Endothelial cell of umbilical vein (primary cell): ENCODE measurements around the gene MLC1. TPM values are rescaled to one million over a fixed set of nuclear protein-coding genes. Genes with fewer than 3 reads are reported as not detected.

ENCODE experiments used
- BruUV-seq: library from RNA; stranded (reverse); fragments of 400-500 nt; replicated peaks from 2 replicates; lab custom pipeline; 2021; lab: Mats Ljungman, UMichigan
- CTCF ChIA-PET: fragments of 300-600, 350-600 bp; sonication (Branson Sonifier 250); formaldehyde crosslinking; loops from one replicate; lab custom pipeline; 2021; ENCODE audit warnings: antibody characterized with exemption, inconsistent platforms; lab: Charles Lee
- POLR2A ChIA-PET: fragments of 300-600, 350-600 bp; sonication (Branson Sonifier 250); formaldehyde crosslinking; loops from one replicate; lab custom pipeline; 2021; ENCODE audit warnings: antibody characterized with exemption, inconsistent platforms; lab: Charles Lee
- DNase-seq: peaks from one replicate; pipeline ENCODE4 v3.0.0-alpha.2; 2011; ENCODE audit warnings: low read depth, low spot score
- FAIRE-seq: peaks from 2 replicates; lab custom pipeline; 2011; peaks lifted over from hg19 to GRCh38; lab: Jason Lieb, UNC
- H2AFZ ChIP-seq: 2 replicates; pipeline ENCODE4 v1.6.0; 2012; ENCODE audit warnings: low read depth, low read length, control low read depth, inconsistent platforms
- H3K27ac ChIP-seq: 2 replicates; pipeline ENCODE4 v1.5.1; 2011; ENCODE audit warnings: low read depth, mild to moderate bottlenecking, control low read depth, low read length, moderate library complexity; ENCODE audit not compliant: insufficient read depth
- H3K27me3 ChIP-seq, 2 experiments: 2 replicates each; pipeline versions ENCODE4 v1.6.0 to v1.6.1; 2011; ENCODE audit warnings: low read length in 2 of 2, mixed read lengths in 1 of 2; ENCODE audit not compliant: control insufficient read depth in 2 of 2, insufficient read depth in 2 of 2
- H3K36me3 ChIP-seq, 2 experiments: 2 replicates in 1 of 2; 3 replicates in 1 of 2; pipeline ENCODE4 v1.5.1; 2011; ENCODE audit warnings: low read length in 2 of 2, mild to moderate bottlenecking in 1 of 2, moderate library complexity in 1 of 2; ENCODE audit not compliant: control insufficient read depth in 2 of 2, insufficient read depth in 2 of 2; ENCODE audit errors: extremely low read depth in 1 of 2
- H3K4me1 ChIP-seq: 3 replicates; pipeline ENCODE4 v1.5.1; 2011; ENCODE audit warnings: mild to moderate bottlenecking, low read length; ENCODE audit not compliant: control insufficient read depth, insufficient read depth; ENCODE audit errors: extremely low read depth
- H3K4me2 ChIP-seq: 2 replicates; pipeline ENCODE4 v1.6.1; 2011; ENCODE audit warnings: low read length, control low read depth, mixed read lengths; ENCODE audit not compliant: insufficient read depth
- H3K4me3 ChIP-seq, 3 experiments: fragments of 200-600 bp in 1 of 3; sonication (generic), shearing (Covaris generic) in 1 of 3; replicated peaks in 1 of 3; 2 replicates each; pipeline ENCODE4 v1.5.1; 2011 to 2016; ENCODE audit warnings: control low read depth in 3 of 3, low read length in 3 of 3, mild to moderate bottlenecking in 2 of 3, inconsistent platforms in 1 of 3, low read depth in 1 of 3, moderate library complexity in 1 of 3; ENCODE audit not compliant: insufficient read depth in 1 of 3
- H3K79me2 ChIP-seq: 2 replicates; pipeline ENCODE4 v1.6.0; 2012; ENCODE audit warnings: low read length, inconsistent platforms; ENCODE audit not compliant: control insufficient read depth, insufficient read depth
- H3K9ac ChIP-seq: replicated peaks from 2 replicates; pipeline ENCODE3; 2011; ENCODE audit warnings: low read length, control low read depth; ENCODE audit not compliant: insufficient read depth; ENCODE audit errors: extremely low read depth
- H3K9me1 ChIP-seq: replicated peaks from 3 replicates; pipeline ENCODE4 v1.6.0; 2011; ENCODE audit warnings: mild to moderate bottlenecking, low read length; ENCODE audit not compliant: control insufficient read depth, insufficient read depth; ENCODE audit errors: extremely low read depth
- H3K9me3 ChIP-seq: replicated peaks from 2 replicates; pipeline ENCODE4 v1.5.1; 2012; ENCODE audit warnings: low read length, inconsistent platforms; ENCODE audit not compliant: control insufficient read depth, insufficient read depth
- H4K20me1 ChIP-seq: replicated peaks from 2 replicates; pipeline ENCODE3; 2011; ENCODE audit warnings: mild to moderate bottlenecking, low read length; ENCODE audit not compliant: control insufficient read depth, insufficient read depth; ENCODE audit errors: extremely low read depth
- CTCF ChIP-seq, 2 donors: IDR thresholded peaks; 1 replicate in 1 of 2; 2 replicates in 1 of 2; pipeline ENCODE4 v1.5.1; 2011; ENCODE audit warnings: low read length in 2 of 2, mild to moderate bottlenecking in 2 of 2, moderate library complexity in 2 of 2, control low read depth in 1 of 2, inconsistent platforms in 1 of 2, low read depth in 1 of 2; ENCODE audit not compliant: insufficient read depth in 1 of 2; ENCODE audit errors: extremely low read depth in 1 of 2
- EZH2 ChIP-seq: IDR thresholded peaks from 2 replicates; pipeline ENCODE4 v1.6.1; 2012; ENCODE audit warnings: borderline replicate concordance, low read depth, mild to moderate bottlenecking, moderate library complexity, low read length, inconsistent platforms; ENCODE audit not compliant: severe bottlenecking
- GATA2 ChIP-seq: IDR thresholded peaks from 2 replicates; pipeline ENCODE4 v1.7.0; 2011; ENCODE audit warnings: low read depth, mild to moderate bottlenecking, moderate library complexity, mixed read lengths, low read length; ENCODE audit not compliant: insufficient read length, insufficient read depth
- MYC ChIP-seq: IDR thresholded peaks from one replicate; pipeline ENCODE4 v1.6.1; 2011; ENCODE audit warnings: mild to moderate bottlenecking, low read depth, low read length
- dilution Hi-C: fragments of 300-500 bp; cut with MboI; formaldehyde crosslinking; loops from one replicate; pipeline ENCODE4 v1.15.0; 2019; ENCODE audit warnings: low sequenced_read_pairs; ENCODE audit not compliant: extremely low pct_ligation_motif_present
- intact Hi-C: fragments of 100-400 bp; cut with micrococcal nuclease; formaldehyde crosslinking; loops from one replicate; pipeline ENCODE4 v1.10.0; 2022
- polyA plus RNA-seq, 4 experiments: library from polyadenylated mRNA; depleted of rRNA in 3 of 4; stranded (reverse) in 3 of 4; unstranded in 1 of 4; fragments of >200 nt; gene quantifications; 2 replicates each; pipeline versions ENCODE4 v1.2.1 to v1.2.3, GENCODE V29; 2011 to 2012; ENCODE audit warnings: missing spikeins in 1 of 4
- total RNA-seq: library from RNA; stranded (reverse); gene quantifications from 2 replicates; pipeline ENCODE4 v1.2.3, GENCODE V29; 2021
- TF ChIP-seq, protein P1 (sequence below): IDR thresholded peaks from 2 replicates; pipeline ENCODE4 v1.6.1; 2011; ENCODE audit not compliant: insufficient read depth, insufficient read length

Gene MLC1
- total and polyA plus RNA-seq, 2 donors (not counting 3 experiments of a cell fraction or from before 2014, with no cell fraction given): not detected

- TF ChIP-seq CTCF (IDR thresholded peaks at IDR 0.05; ENCODE audit: extremely low read depth in 1 of 2, insufficient read depth in 1 of 2, low read depth in 1 of 2, low read length in 2 of 2) (no peak), GATA2 (no peak), EZH2 (no peak), MYC (no peak)
- TF ChIP-seq, protein P1, sequence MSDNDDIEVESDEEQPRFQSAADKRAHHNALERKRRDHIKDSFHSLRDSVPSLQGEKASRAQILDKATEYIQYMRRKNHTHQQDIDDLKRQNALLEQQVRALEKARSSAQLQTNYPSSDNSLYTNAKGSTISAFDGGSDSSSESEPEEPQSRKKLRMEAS: no peak
- no peaks in the 10 kb centered on the region for H3K9me1 ChIP-seq
- dilution Hi-C loops (no loop called here), intact Hi-C loops (no loop called here)
- no peak overlapping the region for H3K27ac ChIP-seq
- H3K4me2 ChIP-seq: no peak overlapping the region
- H3K9me3 ChIP-seq: no peaks in the 10 kb centered on the region
- no peak overlapping the region for H2AFZ ChIP-seq
- no peaks in the 10 kb centered on the region for H3K27me3 ChIP-seq
- BruUV-seq: no TSS peak
- CTCF ChIA-PET: no interaction called here
- no peak overlapping the region for H3K4me3 ChIP-seq
- no peaks in the 10 kb centered on the region for H4K20me1 ChIP-seq
- H3K36me3 ChIP-seq: no peaks in the 10 kb centered on the region
- POLR2A ChIA-PET: no interaction called here
- H3K4me1 ChIP-seq: no peaks in the 10 kb centered on the region
- FAIRE-seq: no peak
- H3K9ac ChIP-seq: no peak overlapping the region
- DNase-seq: no peak
- no peaks in the 10 kb centered on the region for H3K79me2 ChIP-seq
Measured at GRCh38 chr22:50101870-50102565, 16.8 kb upstream of the MLC1 start.
